IPS-11a (cell line): Measurements from ENCODE around the gene CROCC2.

Source experiments
- H3K4me3 ChIP-seq: one replicate; pipeline ENCODE4 v1.5.1; 2013; ENCODE audit warnings: low read depth, low read length, control low read depth

The CROCC2 gene

GRCh38 chr2:240906141-240906910 lies at the start of gene CROCC2:
Gene CROCC2, plus strand, starts transcription at chr2:240906336. Its CDS starts 178 bp downstream, at chr2:240906514.
- no peak within 1 kb of the TSS for H3K4me3 ChIP-seq

DNA sequence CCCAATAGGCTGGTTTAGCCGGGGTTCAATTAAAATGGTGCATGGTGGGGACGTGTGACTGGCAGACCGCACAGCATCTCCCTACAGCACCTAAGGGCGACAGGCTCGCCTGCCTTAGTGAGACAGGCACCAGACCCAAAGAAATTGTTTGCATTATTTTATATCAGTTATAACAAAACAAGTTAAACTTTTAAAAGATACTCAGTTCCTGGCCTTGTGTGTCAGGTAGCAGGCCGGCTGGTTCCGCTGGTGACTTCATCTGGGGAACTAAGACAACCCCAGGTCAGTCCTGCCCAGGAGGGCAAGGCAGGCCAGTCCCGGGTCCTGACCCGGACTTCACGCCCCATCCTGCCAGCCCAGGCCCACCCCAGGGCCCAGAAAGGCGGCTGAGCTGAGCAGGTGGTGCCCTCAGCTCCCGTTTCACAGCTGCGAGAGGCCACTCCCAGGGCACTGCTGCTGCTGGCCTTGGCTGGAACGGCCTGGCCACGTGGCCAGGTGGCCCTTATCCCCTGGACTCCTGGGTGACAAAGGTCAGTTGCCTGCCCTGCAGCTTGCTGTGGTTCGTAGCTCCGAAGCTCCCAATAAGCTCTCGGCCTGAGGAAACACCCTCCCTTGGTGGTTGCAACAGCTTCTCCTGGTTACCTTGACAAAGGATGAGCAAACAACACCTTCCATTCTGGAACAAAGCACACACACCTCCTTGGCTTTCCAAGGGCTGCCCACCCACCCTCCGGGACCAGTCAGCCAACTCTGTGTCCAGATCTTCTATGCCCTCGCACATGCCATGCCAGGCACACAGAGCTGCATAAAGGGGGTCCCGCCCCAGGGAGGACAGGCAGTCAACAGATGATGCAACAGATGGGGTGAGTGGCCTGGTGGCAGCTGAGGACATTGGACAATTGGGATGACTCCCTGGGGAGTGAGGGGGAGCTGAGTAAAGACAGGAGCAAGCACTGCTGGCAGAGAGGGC lies 48.8 kb upstream of the CROCC2 start:
- H3K4me3 ChIP-seq: no peak overlapping the region

DNA sequence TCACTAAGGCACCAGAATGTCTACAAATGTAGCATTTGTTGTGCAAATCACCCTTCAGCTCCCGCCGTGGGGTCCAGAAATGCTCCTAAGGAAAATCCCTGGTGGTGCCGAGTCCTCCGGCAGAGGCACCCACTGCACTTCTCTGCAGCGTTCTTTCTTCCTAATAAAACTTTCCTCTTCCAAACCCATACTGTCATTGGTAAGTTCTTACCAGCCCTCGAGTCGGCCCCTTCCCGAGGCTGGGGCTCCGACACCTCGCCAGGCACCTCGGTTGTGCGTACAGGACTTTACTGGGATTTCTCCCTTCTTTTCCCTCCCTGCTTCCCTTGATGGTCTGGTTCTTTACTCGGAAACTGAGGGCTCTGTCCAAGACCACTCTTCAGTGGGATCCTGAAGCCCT lies 47.8 kb upstream of the CROCC2 start:
- no peak overlapping the region for H3K4me3 ChIP-seq

DNA sequence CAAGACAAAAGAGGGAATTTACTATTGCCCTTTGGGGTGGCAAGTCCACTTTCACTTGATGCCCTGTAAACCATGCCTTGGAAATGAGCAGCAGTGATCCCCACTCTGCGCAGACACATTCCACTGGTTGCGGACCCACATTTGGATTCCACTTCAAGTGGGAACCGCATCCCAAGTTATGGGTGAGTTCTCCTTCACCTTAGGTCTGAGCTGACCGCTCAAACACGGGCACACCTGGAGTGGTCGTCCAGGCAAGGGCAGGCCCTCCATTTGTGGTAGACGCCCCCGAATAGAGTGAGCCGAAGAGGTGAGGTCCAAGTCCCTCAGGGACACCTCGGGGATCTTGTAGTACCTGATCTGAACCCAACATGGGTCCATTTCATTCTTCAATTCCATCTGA lies 47.3 kb upstream of the CROCC2 start:
- H3K4me3 ChIP-seq: no peak overlapping the region

GRCh38 chr2:240861547-240861946 lies 44.6 kb upstream of the CROCC2 start:
- H3K4me3 ChIP-seq: no peak overlapping the region

- H3K4me3 ChIP-seq: no peak overlapping the region
Measured at GRCh38 chr2:240864475-240864874, 41.7 kb upstream of the CROCC2 start.

DNA sequence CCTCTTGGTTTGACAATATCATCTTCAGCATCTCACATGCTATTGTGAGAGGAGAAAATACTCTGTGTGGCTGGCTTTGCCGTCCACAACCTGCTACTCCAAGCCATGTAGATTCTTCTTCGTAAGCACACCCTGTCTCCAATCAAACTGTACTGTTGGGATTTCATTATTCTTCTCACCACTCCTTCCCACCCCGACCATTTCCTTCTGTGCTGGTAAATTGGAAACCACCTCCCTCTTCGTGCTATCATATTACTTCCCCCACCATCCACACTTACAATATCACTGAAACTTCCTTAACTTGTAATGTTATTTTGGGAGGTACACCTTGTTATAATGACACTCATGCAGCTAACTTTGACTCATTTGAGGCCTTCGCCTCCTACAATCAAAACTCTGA lies 40.7 kb upstream of the CROCC2 start:
- H3K4me3 ChIP-seq: no peak overlapping the region

DNA sequence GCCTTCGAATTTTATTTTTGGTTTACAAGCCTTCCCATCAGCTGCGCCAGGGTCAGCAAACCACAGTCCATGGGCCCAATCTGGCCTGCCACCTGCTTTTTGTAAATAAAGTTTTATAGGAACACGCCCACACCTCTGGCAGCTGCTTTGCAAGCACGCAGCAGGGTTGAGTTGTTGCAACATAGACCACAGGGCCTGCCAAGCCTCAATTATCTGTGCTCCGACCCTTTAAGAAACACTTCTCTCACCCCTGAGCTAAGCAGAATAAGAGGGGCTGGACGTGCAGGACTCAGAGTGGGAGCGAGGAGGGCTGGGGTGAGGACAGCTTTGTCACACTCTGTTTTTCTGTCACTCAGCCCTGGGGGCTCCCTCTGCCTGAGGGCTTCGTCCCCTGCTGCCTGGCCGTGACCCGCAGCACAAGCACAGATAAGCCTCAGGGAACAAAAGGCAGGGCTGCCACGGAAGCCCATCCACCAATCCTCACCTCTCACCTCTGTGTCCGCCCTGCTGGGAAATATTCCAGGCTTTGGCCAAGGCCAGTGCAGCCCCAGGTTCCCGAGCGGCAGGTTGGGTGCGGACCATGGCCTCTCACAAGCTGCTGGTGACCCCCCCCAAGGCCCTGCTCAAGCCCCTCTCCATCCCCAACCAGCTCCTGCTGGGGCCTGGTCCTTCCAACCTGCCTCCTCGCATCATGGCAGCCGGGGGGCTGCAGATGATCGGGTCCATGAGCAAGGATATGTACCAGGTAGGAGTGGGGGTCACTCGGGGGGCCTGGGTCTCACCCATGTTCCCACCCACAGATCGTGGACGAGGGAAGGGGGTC lies 37.6 kb upstream of the CROCC2 start, which contains the start of gene AGXT:
Gene AGXT (plus strand): TSS at position 539 of the 823 bp plus-strand sequence. CDS start 42 bp downstream, at position 581.
- H3K4me3 ChIP-seq: no peak within 1 kb of the TSS

- H3K4me3 ChIP-seq: no peak overlapping the region
Measured at GRCh38 chr2:240869109-240869955, 36.8 kb upstream of the CROCC2 start.

DNA sequence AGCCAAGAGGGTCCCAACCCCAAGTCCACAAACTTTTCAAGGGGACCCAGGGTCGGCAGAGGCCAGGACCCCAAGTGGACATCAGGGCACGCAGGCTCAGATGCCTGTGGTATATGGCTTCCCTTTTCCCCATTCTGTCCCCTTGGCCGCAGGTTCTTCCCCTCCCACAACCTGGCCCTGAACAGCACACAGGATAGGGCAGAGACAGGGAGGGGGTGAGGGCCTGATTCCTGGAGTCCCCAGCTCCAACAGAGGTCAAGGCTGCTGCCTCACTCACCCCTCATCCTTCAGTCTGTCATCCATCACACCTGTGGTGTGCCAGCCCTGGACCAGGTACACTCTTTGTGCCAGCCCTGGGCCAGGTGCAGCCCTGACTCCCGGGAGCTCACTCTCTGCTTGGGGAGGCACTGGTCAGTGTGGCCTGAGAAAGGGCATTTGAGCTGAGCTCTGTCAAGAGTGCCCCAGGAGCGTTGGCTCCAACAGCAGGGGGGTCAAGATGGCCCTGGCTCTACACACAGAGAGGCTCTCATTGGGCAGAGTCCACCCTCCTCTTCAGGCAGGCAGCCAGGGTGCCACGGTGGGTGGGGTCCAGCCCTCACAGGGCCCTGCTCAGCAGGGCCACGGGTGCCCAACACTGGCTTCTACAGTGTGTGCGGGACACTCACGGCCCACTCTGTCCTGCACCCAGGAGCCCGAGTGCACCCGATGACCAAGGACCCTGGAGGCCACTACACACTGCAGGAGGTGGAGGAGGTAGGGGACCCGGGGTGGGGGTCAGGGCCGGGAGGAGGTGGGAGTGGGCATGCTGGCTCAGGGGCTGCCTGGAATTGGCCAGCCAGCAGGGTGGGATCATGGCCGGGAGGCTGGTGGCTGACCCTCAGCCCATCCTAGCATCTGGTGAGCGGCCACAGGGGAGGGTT lies 35.9 kb upstream of the CROCC2 start:
- H3K4me3 ChIP-seq: no peak overlapping the region

DNA sequence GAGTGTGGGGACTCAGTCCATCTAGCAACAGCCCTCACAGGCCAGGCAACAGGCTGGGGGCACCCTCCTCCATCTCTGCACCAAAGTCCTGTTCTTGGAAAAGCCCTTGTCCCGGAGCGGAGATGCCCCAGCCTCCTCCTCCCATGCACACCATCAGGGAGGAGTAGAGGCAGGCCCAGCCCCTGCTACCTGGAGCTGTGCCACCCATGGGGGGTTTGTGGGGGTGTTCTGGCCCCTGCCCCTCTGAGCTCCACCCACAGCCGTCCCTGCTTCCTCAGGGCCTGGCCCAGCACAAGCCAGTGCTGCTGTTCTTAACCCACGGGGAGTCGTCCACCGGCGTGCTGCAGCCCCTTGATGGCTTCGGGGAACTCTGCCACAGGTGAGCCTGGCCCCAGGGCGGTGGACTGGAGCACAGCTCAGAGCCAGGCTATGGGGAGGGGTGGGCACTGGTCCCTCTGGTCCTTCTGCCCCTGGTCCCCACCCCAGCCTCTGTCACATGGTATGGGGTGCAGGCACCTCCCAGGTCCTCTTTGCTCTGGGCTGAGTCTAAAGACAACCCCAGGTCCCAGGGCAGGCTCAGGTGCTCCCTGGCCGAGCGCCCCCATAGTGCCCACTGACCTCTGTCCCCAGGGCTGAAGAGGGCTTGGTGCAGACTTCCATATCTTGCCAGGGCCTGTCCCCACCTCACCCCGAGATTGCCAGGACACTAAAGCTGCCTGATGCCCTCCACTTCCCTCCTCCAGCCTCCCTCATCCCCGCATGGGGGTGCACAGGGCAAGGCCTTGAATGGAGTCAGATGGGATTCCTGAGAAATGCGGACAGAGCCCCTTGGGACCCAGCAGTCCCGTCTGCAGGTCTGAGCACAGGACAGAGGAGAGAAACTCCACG lies 34.8 kb upstream of the CROCC2 start:
- no peak overlapping the region for H3K4me3 ChIP-seq

DNA sequence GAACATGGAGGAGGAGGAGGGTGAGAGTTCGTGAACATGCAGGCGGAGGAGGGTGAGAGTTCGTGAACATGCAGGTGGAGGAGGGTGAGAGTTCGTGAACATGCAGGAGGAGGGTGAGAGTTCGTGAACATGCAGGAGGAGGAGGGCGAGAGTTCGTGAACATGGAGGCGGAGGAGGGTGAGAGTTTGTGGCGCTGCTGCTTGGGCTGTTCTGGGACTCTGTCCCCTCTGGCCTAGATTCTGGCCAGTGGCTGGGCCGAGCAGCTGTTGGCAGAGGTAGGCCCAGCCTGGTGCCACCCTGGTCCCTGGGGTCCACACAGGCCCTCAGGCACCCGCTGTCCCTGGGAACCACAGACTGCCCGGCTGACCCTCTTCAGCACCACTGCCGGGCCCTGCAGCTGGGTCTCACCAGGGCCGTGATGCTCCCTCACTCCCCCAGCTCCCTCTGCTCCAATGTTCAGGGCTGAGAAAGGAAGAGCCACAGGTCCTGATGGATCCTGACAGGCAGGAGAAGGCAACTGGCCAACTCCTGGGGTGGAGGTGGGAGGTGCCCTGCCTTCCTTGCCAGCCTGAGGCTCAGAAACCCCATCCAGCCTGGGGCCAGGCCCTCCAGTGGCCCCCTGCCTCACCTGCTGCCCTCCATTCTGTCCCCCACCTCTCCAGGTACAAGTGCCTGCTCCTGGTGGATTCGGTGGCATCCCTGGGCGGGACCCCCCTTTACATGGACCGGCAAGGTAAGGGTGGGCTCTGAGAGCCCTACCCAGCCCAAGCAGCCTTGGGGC lies 33.6 kb upstream of the CROCC2 start:
- no peak overlapping the region for H3K4me3 ChIP-seq

- no peak overlapping the region for H3K4me3 ChIP-seq
Measured at GRCh38 chr2:240873098-240873788, 32.9 kb upstream of the CROCC2 start.

- H3K4me3 ChIP-seq: no peak overlapping the region
Measured at GRCh38 chr2:240873805-240874714, 32.1 kb upstream of the CROCC2 start.

- H3K4me3 ChIP-seq: no peak overlapping the region
Measured at GRCh38 chr2:240874715-240875227, 31.4 kb upstream of the CROCC2 start.
